ENCODE data around the gene ATXN7L1.

GRCh38 chr7:105653441-105654005 lies 222.9 kb downstream of the ATXN7L1 start:
- TF ChIP-seq, protein P1, sequence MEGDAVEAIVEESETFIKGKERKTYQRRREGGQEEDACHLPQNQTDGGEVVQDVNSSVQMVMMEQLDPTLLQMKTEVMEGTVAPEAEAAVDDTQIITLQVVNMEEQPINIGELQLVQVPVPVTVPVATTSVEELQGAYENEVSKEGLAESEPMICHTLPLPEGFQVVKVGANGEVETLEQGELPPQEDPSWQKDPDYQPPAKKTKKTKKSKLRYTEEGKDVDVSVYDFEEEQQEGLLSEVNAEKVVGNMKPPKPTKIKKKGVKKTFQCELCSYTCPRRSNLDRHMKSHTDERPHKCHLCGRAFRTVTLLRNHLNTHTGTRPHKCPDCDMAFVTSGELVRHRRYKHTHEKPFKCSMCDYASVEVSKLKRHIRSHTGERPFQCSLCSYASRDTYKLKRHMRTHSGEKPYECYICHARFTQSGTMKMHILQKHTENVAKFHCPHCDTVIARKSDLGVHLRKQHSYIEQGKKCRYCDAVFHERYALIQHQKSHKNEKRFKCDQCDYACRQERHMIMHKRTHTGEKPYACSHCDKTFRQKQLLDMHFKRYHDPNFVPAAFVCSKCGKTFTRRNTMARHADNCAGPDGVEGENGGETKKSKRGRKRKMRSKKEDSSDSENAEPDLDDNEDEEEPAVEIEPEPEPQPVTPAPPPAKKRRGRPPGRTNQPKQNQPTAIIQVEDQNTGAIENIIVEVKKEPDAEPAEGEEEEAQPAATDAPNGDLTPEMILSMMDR (IDR thresholded peaks at IDR 0.05; ENCODE audit: low read depth, low read length) = no peak
- TF ChIP-seq EZH2phosphoT487 (IDR thresholded peaks at IDR 0.05; ENCODE audit: low read depth) = no peak

Data from OCI-LY3 (cell line).